Nephron (organoid): Measurements from ENCODE around the gene CA5A.
"Not testable (repeated sequence)": the region's sequence is repeated elsewhere in the genome, so short reads cannot be mapped to it uniquely, and the experiment has no call there.

ENCODE experiments used
- H3K27ac Mint-ChIP-seq, 3 experiments: 2 replicates each; pipeline ENCODE4 v1.8.0; 2020; ENCODE audit warnings: mixed read lengths in 3 of 3, mild to moderate bottlenecking in 2 of 3, moderate library complexity in 1 of 3
- H3K27me3 Mint-ChIP-seq: 2 replicates; pipeline ENCODE4 v1.8.0; 2021; ENCODE audit warnings: low read depth, mild to moderate bottlenecking, moderate library complexity, mixed read lengths
- H3K36me3 Mint-ChIP-seq: 2 replicates; pipeline ENCODE4 v1.8.0; 2020; ENCODE audit warnings: low read depth, mixed read lengths
- H3K4me1 Mint-ChIP-seq: 2 replicates; pipeline ENCODE4 v1.8.0; 2020; ENCODE audit warnings: mixed read lengths
- H3K4me3 Mint-ChIP-seq, 3 experiments: 2 replicates each; pipeline ENCODE4 v1.8.0; 2020; ENCODE audit warnings: mild to moderate bottlenecking in 3 of 3, mixed read lengths in 3 of 3, moderate library complexity in 2 of 3
- H3K9me3 Mint-ChIP-seq: 2 replicates; pipeline ENCODE4 v1.8.0; 2020; ENCODE audit warnings: mixed read lengths
- CTCF ChIP-seq, 3 experiments: fragments of 200-600 bp; sonication (generic); IDR thresholded peaks; one replicate each; pipeline ENCODE4 v1.5.0; 2021; ENCODE audit warnings: antibody characterized with exemption in 3 of 3; ENCODE audit not compliant: unreplicated experiment in 3 of 3

Gene CA5A

GRCh38 chr16:87881324-87882200 is 54.8 kb downstream of the CA5A start:
- H3K4me3 Mint-ChIP-seq: no peak overlapping the region

GRCh38 chr16:87880117-87880696 is 56.1 kb downstream of the CA5A start:
- Mint-ChIP-seq H3K4me3 (no peak overlapping the region), H3K27me3 (peaks cover 44% of the 10 kb centered on the region), H3K4me1 (peaks cover 20% of the 10 kb centered on the region), H3K36me3 (no peaks in the 10 kb centered on the region), H3K9me3 (no peaks in the 10 kb centered on the region), H3K27ac (peak overlapping the region in 1 of 3 experiments; percentile 11)
- no peak for TF ChIP-seq CTCF (IDR thresholded peaks at IDR 0.05; ENCODE audit: unreplicated experiment in 3 of 3)

More at GRCh38 chr16:87881324-87882200, 54.8 kb downstream of the CA5A start:
- Mint-ChIP-seq H3K4me1 (peaks cover 20% of the 10 kb centered on the region), H3K27ac (no peak overlapping the region), H3K36me3 (no peaks in the 10 kb centered on the region), H3K27me3 (peaks cover 37% of the 10 kb centered on the region), H3K9me3 (no peaks in the 10 kb centered on the region)
- no peak for TF ChIP-seq CTCF (IDR thresholded peaks at IDR 0.05; ENCODE audit: unreplicated experiment in 3 of 3)

DNA sequence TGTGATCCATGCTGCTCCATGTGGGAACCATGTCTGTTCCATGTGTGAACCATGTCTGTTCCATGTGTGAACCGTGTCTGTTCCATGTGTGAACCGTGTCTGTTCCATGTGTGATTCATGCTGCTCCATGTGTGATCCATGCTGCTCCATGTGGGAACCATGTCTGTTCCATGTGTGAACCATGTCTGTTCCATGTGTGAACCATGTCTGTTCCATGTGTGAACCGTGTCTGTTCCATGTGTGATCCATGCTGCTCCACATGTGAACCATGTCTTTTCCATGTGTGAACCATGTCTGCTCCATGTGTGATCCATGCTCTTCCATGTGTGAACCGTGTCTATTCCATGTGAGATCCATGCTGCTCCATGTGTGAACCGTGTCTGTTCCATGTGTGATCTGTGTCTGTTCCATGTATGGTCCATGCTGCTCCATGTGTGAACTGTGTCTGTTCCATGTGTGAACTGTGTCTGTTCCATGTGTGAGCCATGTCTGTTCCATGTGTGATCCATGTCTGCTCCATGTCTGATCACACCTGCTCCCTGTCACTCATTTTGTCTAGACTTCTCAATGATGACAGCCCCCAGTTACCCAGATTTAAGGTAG is 56.8 kb downstream of the CA5A start:
- H3K9me3 Mint-ChIP-seq, H3K4me3 Mint-ChIP-seq, H3K36me3 Mint-ChIP-seq: not testable (repeated sequence)
- Mint-ChIP-seq H3K4me1 (peaks cover 20% of the 10 kb centered on the region), H3K27me3 (peaks cover 47% of the 10 kb centered on the region), H3K27ac (peak overlapping the region in 1 of 3 experiments; percentile 11)

GRCh38 chr16:87878704-87879103 is 57.6 kb downstream of the CA5A start:
- Mint-ChIP-seq H3K27ac (peak overlapping the region in 1 of 3 experiments; percentile 26), H3K4me1 (peaks cover 20% of the 10 kb centered on the region), H3K36me3 (no peaks in the 10 kb centered on the region), H3K4me3 (no peak overlapping the region), H3K27me3 (peaks cover 51% of the 10 kb centered on the region), H3K9me3 (no peaks in the 10 kb centered on the region)
- no peak for TF ChIP-seq CTCF (IDR thresholded peaks at IDR 0.05; ENCODE audit: unreplicated experiment in 3 of 3)

DNA sequence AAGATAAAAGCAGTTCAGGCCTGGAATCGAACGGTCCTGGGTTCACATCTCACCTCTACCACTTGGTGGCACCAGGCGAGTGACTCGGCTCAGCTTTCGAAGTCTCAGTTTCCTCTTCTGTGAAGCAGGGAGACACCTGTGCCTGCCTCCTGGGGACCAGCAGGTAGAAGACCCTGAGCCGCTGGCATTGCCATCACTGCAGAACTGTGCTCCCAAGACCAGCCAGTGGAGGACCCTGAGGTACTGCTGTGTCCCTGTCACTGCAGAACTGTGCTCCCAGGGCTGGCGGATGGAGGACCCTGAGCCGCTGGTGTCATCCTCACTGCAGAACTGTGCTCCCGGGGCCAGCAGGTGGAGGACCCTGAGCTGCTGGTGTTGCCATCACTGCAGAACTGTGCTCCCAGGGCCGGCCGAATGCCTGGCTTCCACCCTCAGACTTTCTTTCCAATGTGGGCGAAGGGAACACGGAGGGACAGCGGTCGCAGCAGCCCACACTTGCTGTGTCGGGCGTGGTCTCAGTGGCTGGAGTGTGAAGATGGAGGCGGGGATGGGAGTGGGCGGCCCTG is 58.3 kb downstream of the CA5A start:
- Mint-ChIP-seq H3K27ac (no peak overlapping the region), H3K9me3 (no peaks in the 10 kb centered on the region), H3K36me3 (no peaks in the 10 kb centered on the region), H3K4me3 (no peak overlapping the region), H3K4me1 (peaks cover 20% of the 10 kb centered on the region), H3K27me3 (peaks cover 55% of the 10 kb centered on the region)
- no peak for TF ChIP-seq CTCF (IDR thresholded peaks at IDR 0.05; ENCODE audit: unreplicated experiment in 3 of 3)
